22Rv1 (cell line): ENCODE data around the gene ERCC2.
A peak's percentile ranks its signal among the peaks of the same experiment; 100 is the strongest.

Experiments
- CTCF ChIP-seq: fragments of 450-650 bp; IDR thresholded peaks from 2 replicates; pipeline ENCODE4 v1.5.1; 2017; ENCODE audit warnings: mild to moderate bottlenecking
- ZFX ChIP-seq: fragments of 450-650 bp; IDR thresholded peaks from 2 replicates; pipeline ENCODE4 v1.6.1; 2017; ENCODE audit warnings: antibody characterized with exemption, borderline replicate concordance

DNA sequence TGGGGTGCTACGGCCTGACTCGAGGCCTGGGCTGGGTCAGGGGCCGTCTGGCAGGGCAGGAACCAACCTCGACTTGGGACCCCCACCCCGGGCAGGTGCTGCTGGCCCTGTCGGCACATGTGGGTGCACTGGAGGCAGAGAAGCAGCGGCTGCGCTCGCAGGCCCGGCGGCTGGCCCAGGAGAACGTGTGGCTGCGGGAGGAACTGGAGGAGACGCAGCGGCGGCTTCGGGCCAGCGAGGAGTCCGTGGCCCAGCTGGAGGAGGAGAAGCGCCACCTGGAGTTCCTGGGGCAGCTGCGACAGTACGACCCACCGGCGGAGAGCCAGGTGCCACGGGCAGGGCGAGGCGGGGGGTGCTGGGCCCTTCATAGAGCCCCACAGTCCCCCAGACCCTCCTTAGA lies 23.9 kb downstream of the ERCC2 start:
- TF ChIP-seq CTCF, result peak; percentile 61
- TF ChIP-seq ZFX, result no peak
